K562 (cell line): ENCODE measurements around the gene MCC. TPM values are rescaled to one million over a fixed set of nuclear protein-coding genes. Genes with fewer than 3 reads are reported as not detected.

Experiments
- ARID1B ChIP-seq: fragments of 450-650 bp; IDR thresholded peaks from 2 replicates; pipeline ENCODE4 v1.6.1; 2016; ENCODE audit warnings: antibody characterized with exemption, mild to moderate bottlenecking, inconsistent platforms
- ETV1 ChIP-seq: fragments of 450-650 bp; conservative IDR thresholded peaks from 2 replicates; pipeline ENCODE4 v1.6.1; 2016; ENCODE audit warnings: missing genetic modification characterization, control low read depth, low read depth, missing compliant biosample characterization
- FOXA1 ChIP-seq: fragments of 450-650 bp; IDR thresholded peaks from 2 replicates; pipeline ENCODE4 v1.6.1; 2016; ENCODE audit warnings: mild to moderate bottlenecking, borderline replicate concordance
- GABPB2 ChIP-seq: fragments of 250-450 bp; sonication (Bioruptor Pico); conservative IDR thresholded peaks from 2 replicates; pipeline ENCODE4 v1.5.1; 2021; ENCODE audit warnings: mild to moderate bottlenecking
- GTF2A2 ChIP-seq: IDR thresholded peaks from 2 replicates; pipeline ENCODE4 v1.6.1; 2016; ENCODE audit warnings: mild to moderate bottlenecking, missing genetic modification characterization, missing compliant biosample characterization
- HOXB6 ChIP-seq: fragments of 250-450 bp; sonication (Bioruptor Pico); IDR thresholded peaks from 2 replicates; pipeline ENCODE4 v1.5.1; 2022; ENCODE audit warnings: mild to moderate bottlenecking, borderline replicate concordance
- MTA2 ChIP-seq: fragments of 450-650 bp; IDR thresholded peaks from 2 replicates; pipeline ENCODE4 v1.6.1; 2016; ENCODE audit warnings: low read depth
- PML ChIP-seq: IDR thresholded peaks from 2 replicates; pipeline ENCODE4 v1.6.1; 2012; ENCODE audit warnings: low read length, inconsistent platforms
- PPARD ChIP-seq: fragments of 250-450 bp; sonication (Bioruptor Pico); IDR thresholded peaks from 2 replicates; pipeline ENCODE4 v1.8.0; 2022; ENCODE audit warnings: inconsistent platforms, mild to moderate bottlenecking, moderate library complexity
- PURB ChIP-seq: sonication (generic); formaldehyde crosslinking; IDR thresholded peaks from 2 replicates; pipeline ENCODE4 v1.9.0; 2021; ENCODE audit warnings: low read depth, mild to moderate bottlenecking, missing genetic modification reagents
- RBM34 ChIP-seq: fragments of 200-400 bp; formaldehyde crosslinking; IDR thresholded peaks from 2 replicates; pipeline ENCODE4 v1.6.1; 2018; ENCODE audit warnings: low read length, borderline replicate concordance; ENCODE audit not compliant: insufficient read depth
- REST ChIP-seq, 2 experiments: fragments of 450-650 bp; formaldehyde crosslinking in 1 of 2; IDR thresholded peaks; 2 replicates each; pipeline versions ENCODE4 v1.4.0 to v1.6.1; 2014 to 2020; ENCODE audit warnings: mild to moderate bottlenecking in 2 of 2, borderline replicate concordance in 1 of 2, low read depth in 1 of 2
- RHOXF2B ChIP-seq: fragments of 250-450 bp; sonication (Bioruptor Pico); conservative IDR thresholded peaks from 2 replicates; pipeline ENCODE4 v1.5.1; 2021
- SREBF2 ChIP-seq: sonication (generic); formaldehyde crosslinking; IDR thresholded peaks from 2 replicates; pipeline ENCODE4 v1.4.0; 2020; ENCODE audit warnings: mild to moderate bottlenecking, missing genetic modification reagents
- TCF7L2 ChIP-seq: fragments of 150-350 bp; IDR thresholded peaks from 2 replicates; pipeline ENCODE4 v1.6.1; 2016; ENCODE audit warnings: low read depth, mild to moderate bottlenecking, low read length, moderate library complexity
- ZBTB1 ChIP-seq: sonication (generic); formaldehyde crosslinking; IDR thresholded peaks from 2 replicates; pipeline ENCODE4 v1.8.1; 2023; ENCODE audit warnings: missing genetic modification reagents, low read depth, mild to moderate bottlenecking, borderline replicate concordance
- polyA plus RNA-seq, 8 experiments: library from polyadenylated mRNA; depleted of rRNA in 4 of 8; stranded (reverse) in 5 of 8; unstranded in 3 of 8; fragments of >200 nt; fragmentation: Nextera tagmentation in 2 of 8; fragmentation: Illumina TruSeq in 1 of 8; extraction: Ambion mirVana in 2 of 8; extraction: Trizol in 1 of 8; gene quantifications; 2 replicates each; pipeline versions ENCODE4 v1.2.1 to v1.2.3, GENCODE V29; 2011 to 2014; ENCODE audit warnings: inconsistent platforms in 1 of 8, missing spikeins in 1 of 8
- total RNA-seq, 7 experiments: library from RNA; depleted of rRNA in 6 of 7; stranded (reverse); fragments of >200 nt in 6 of 7; fragmentation: Illumina TruSeq in 2 of 7; extraction: Trizol in 2 of 7; gene quantifications; 2 replicates each; pipeline versions ENCODE4 v1.2.1 to v1.2.3, GENCODE V29; 2011 to 2021; ENCODE audit warnings: low replicate concordance in 1 of 7
- TF ChIP-seq, protein P1 (sequence below): sonication (generic); formaldehyde crosslinking; IDR thresholded peaks from 2 replicates; pipeline ENCODE4 v1.8.1; 2023; ENCODE audit warnings: mild to moderate bottlenecking, missing genetic modification reagents

Gene MCC
- total and polyA plus RNA-seq, 9 of the 15 experiments (the other 6 are each of a cell fraction or from before 2014, with no cell fraction given), result 0.04 to 0.24 (median 0.06) TPM; not detected in 1

GRCh38 chr5:113474100-113474728, 14.0 kb downstream of the MCC start (continued):
- no peak for TF ChIP-seq REST (IDR thresholded peaks at IDR 0.05; ENCODE audit: borderline replicate concordance)
- no peak for TF ChIP-seq REST (CRISPR knock-in tag; IDR thresholded peaks at IDR 0.05; ENCODE audit: low read depth)
- no peak for TF ChIP-seq ETV1
- no peak for TF ChIP-seq TCF7L2
- TF ChIP-seq FOXA1, result no peak
- TF ChIP-seq MTA2, result peak; percentile 81
- peak; percentile 93 for TF ChIP-seq ARID1B
- no peak for TF ChIP-seq ZBTB1 (CRISPR knock-in tag)
- TF ChIP-seq, protein P1, sequence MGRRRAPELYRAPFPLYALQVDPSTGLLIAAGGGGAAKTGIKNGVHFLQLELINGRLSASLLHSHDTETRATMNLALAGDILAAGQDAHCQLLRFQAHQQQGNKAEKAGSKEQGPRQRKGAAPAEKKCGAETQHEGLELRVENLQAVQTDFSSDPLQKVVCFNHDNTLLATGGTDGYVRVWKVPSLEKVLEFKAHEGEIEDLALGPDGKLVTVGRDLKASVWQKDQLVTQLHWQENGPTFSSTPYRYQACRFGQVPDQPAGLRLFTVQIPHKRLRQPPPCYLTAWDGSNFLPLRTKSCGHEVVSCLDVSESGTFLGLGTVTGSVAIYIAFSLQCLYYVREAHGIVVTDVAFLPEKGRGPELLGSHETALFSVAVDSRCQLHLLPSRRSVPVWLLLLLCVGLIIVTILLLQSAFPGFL, result no peak
- TF ChIP-seq GTF2A2 (tag), result no peak
- TF ChIP-seq PML, result peak; percentile 44; the same call in 1 of the 2 replicates
- TF ChIP-seq RHOXF2B (CRISPR knock-in tag), result no peak
- TF ChIP-seq PPARD (CRISPR knock-in tag), result no peak
- no peak for TF ChIP-seq RBM34
- TF ChIP-seq GABPB2 (CRISPR knock-in tag), result no peak
- no peak for TF ChIP-seq HOXB6 (CRISPR knock-in tag)
- no peak for TF ChIP-seq SREBF2 (CRISPR knock-in tag)
- no peak for TF ChIP-seq PURB
